ENCODE measurements around the gene UBE2E2.

Gene UBE2E2

GRCh38 chr3:23481616-23482278, 278.6 kb downstream of the UBE2E2 start:
- no peak for DNase-seq (ENCODE audit: low read depth, low spot score)
- no peak overlapping the region for H3K4me3 ChIP-seq (ENCODE audit: low read depth, low read length)
- CTCF ChIA-PET, result interaction anchor here (1.5 to 1.8 kb wide), 2 partner anchors 16 to 19 kb away, joined by 3 to 4 read pairs; no protein-coding TSS in a partner anchor
- TF ChIP-seq CTCF (IDR thresholded peaks at IDR 0.05; ENCODE audit: insufficient read depth, low read length, missing control alignments), result no peak
- POLR2A ChIA-PET, result no interaction called here

GRCh38 chr3:23484386-23484785, 281.3 kb downstream of the UBE2E2 start:
- CTCF ChIA-PET, result interaction anchor here (0.7 kb wide), 1 partner anchor 25 kb away, joined by 3 read pairs; no protein-coding TSS in a partner anchor
- no peak for DNase-seq (ENCODE audit: low read depth, low spot score)
- no peak overlapping the region for H3K4me3 ChIP-seq (ENCODE audit: low read depth, low read length)
- no peak for TF ChIP-seq CTCF (IDR thresholded peaks at IDR 0.05; ENCODE audit: insufficient read depth, low read length, missing control alignments)
- POLR2A ChIA-PET, result no interaction called here

GRCh38 chr3:23485922-23486321, 282.8 kb downstream of the UBE2E2 start:
- DNase-seq (ENCODE audit: low read depth, low spot score), result no peak
- TF ChIP-seq CTCF (IDR thresholded peaks at IDR 0.05; ENCODE audit: insufficient read depth, low read length, missing control alignments), result no peak
- H3K4me3 ChIP-seq (ENCODE audit: low read depth, low read length), result no peak overlapping the region
- CTCF ChIA-PET, result no interaction called here
- POLR2A ChIA-PET, result interaction anchor here (0.6 to 0.8 kb wide), 2 partner anchors 34 to 265 kb away, joined by 3 to 4 read pairs; no protein-coding TSS in a partner anchor

- no peak for DNase-seq (ENCODE audit: low read depth, low spot score)
- POLR2A ChIA-PET, result no interaction called here
- H3K4me3 ChIP-seq (ENCODE audit: low read depth, low read length), result no peak overlapping the region
- CTCF ChIA-PET, result no interaction called here
- TF ChIP-seq CTCF (IDR thresholded peaks at IDR 0.05; ENCODE audit: insufficient read depth, low read length, missing control alignments), result no peak
Observed at GRCh38 chr3:23487015-23487414, 283.9 kb downstream of the UBE2E2 start.

- no peak for TF ChIP-seq CTCF (IDR thresholded peaks at IDR 0.05; ENCODE audit: insufficient read depth, low read length, missing control alignments)
- no peak for DNase-seq (ENCODE audit: low read depth, low spot score)
- ChIA-PET POLR2A (no interaction called here), CTCF (interaction anchor here (0.6 to 0.8 kb wide), 2 partner anchors 19 to 122 kb away, joined by 3 read pairs; no protein-coding TSS in a partner anchor)
- no peak overlapping the region for H3K4me3 ChIP-seq (ENCODE audit: low read depth, low read length)
Observed at GRCh38 chr3:23488618-23489017, 285.5 kb downstream of the UBE2E2 start.

GRCh38 chr3:23489300-23490158, 286.4 kb downstream of the UBE2E2 start:
- ChIA-PET CTCF (interaction anchor here (0.8 kb wide), 1 partner anchor 20 kb away, joined by 3 read pairs; no protein-coding TSS in a partner anchor), POLR2A (no interaction called here)
- TF ChIP-seq CTCF (IDR thresholded peaks at IDR 0.05; ENCODE audit: insufficient read depth, low read length, missing control alignments), result no peak
- no peak for DNase-seq (ENCODE audit: low read depth, low spot score)
- no peak overlapping the region for H3K4me3 ChIP-seq (ENCODE audit: low read depth, low read length)
